HG03378 (cell line): Measurements from ENCODE around the gene MRM3.
"Not testable (repeated sequence)": the region's sequence is repeated elsewhere in the genome, so short reads cannot be mapped to it uniquely, and the experiment has no call there.

ENCODE experiments used
- ATAC-seq: cut with Tn5 transposase; IDR thresholded peaks from one replicate; pipeline ENCODE4 v1.9.1; 2021; ENCODE audit warnings: mild to moderate bottlenecking, moderate library complexity; ENCODE audit not compliant: unreplicated experiment

The MRM3 gene

DNA sequence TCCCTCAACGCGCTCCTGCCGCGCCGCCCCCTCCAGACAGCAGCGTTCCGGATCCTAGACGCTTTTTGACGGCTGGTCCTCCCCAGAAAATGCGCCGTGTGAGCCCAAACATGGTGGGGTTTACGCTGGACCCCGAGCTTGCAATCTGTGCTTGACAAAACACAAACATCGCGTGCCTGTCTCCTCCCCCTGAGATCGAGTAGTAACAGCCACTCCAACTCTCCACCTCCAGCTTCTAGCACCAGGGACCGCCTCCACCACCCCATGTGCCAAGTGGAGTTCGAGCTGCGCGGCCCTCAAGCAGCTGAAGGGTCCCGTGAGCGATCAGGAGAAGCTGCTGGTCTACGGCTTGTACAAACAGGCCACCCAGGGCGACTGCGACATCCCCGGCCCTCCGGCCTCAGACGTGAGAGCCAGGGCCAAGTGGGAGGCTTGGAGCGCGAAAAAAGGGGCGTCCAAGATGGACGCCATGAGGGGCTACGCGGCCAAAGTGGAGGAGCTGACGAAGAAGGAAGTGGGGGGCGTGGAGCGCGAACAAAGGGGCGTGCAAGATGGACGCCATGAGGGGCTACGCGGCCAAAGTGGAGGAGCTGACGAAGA lies 29.4 kb upstream of the MRM3 start:
- ATAC-seq, result no peak

DNA sequence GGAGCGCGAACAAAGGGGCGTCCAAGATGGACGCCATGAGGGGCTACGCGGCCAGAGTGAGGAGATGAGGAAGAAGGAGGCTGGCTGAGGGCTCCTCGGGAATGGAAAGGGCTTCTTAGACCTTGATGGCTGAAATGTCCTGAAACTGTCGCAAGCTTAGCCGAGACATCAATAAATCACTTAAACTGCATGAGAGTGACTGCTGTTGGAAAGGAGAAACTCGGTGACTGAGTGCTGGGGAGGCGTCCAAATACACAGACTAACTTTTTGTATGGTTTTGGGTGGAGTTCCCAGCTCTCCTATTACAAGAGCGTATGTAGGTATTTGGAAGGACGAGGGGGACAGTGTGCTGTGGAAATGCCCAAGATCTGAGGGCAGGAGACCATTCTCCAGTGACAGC lies 28.7 kb upstream of the MRM3 start:
- ATAC-seq, result no peak

DNA sequence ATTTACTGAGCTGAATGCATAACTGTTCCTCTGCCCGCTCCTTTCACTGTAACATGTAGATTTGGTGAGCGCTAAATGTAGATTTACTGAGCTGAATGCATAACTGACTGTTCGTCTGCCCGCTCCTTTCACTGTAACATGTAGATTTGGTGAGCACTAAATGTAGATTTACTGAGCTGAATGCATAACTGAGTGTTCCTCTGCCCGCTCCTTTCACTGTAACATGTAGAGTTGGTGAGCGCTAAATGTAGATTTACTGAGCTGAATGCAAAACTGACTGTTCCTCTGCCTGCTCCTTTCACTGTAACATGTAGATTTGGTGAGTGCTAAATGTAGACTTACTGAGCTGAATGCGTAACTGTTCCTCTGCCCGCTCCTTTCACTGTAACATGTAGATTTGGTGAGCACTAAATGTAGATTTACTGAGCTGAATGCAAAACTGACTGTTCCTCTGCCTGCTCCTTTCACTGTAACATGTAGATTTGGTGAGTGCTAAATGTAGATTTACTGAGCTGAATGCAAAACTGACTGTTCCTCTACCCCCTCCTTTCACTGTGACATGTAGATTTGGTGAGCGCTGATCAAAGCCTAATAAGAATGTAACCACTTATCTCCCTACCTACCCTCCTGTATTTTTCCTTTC lies 26.7 kb upstream of the MRM3 start:
- ATAC-seq, result not testable (repeated sequence)

DNA sequence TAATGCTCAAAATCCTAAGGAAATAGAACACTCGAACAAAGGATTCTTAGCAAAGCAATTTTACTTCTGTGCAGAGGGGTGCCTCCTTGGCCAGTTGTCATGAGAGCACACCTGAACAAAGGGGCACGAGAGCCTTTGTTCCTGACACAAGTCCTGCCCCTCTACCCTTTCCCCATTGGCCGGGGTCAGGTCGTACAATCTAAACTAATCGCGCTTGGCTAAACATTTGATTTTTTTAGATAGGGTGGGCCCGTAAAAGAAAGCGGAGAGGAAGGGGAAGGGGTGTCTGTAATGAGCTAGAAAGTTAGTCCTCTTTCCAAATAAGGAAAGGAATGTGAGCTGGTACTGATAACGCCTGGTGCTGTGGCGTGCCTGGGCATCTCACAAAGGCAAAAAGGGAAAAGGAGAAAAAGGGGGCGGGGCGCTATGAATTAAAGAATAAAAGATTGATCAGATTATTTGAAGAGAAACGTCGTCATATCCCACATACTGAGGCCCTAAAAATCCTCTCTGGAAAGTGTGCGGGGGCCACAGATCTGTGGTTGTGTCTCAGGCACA lies 26.1 kb upstream of the MRM3 start:
- not testable (repeated sequence) for ATAC-seq

DNA sequence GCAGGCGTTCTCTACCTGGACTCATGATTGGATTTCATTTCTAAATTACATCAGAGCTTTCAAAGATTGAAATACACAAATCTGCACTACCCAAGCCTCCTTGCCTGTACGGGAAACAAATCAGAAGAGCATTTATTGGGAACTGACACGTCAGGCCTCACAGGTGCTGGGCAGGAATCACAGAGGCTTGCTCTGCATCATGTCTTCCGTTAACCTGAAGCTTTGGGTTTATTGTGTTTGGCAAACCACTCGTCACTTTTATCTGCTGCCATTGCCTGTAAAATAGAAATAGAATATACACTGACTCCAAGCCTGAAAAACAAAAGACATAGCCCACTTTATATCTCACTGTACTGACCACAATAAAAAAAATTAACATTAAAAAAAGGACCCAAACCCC lies 22.2 kb upstream of the MRM3 start:
- no peak for ATAC-seq

DNA sequence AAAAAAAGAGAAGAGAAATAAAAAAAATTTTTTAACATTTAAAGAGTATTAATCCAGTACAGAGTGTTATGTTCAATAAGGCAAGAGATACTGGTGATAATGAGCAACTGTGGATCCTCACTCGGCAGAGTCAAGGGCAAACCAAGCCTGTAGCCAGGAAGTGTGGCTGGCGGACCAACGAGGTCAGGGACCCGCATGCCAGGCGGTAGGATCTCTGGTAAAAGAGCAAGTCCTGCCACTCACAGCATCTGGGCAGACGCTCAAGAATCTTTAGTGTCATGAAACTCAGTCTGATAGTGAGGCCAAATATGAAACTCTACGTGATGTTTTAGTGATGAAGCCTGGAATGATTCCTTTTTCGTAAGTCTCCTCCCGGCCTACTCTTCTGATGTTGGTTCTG lies 21.8 kb upstream of the MRM3 start:
- ATAC-seq, result no peak

DNA sequence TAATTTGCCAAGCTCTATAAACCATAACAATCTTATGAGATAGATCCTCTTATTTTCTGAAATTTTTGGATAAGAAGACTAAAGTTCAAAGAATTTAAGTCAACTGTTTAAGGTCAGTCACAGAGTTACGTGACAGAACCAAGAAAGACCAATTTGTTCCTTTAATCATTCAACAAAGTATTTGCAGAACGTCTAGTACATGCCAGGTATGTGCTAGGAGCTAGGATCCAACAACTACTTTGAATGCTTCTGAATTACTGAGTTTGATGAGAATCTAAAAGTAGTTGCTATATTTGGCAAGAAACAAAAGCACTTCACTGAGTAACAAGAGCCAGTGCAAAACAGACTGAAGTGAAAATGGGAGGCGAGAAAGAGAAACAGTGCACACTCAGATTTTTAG lies 15.1 kb upstream of the MRM3 start:
- ATAC-seq, result no peak

DNA sequence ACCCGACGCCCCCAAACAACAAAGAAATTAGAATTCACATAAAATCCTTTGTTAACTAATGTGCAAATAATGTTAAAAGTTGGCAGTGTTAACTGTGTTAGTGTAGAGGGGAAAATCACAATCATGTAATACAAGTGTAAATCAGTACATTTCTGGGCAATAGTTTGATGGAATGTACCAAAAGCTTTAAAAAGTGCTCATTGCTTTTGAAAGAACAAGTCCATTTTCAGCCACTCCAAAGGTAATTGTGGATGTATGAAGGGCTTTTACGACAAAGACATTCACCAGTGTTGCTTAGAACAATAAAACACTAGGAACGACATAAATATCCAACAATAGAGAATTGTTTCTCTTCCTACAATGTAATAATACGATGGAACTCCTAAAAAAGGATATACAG lies 9.1 kb upstream of the MRM3 start:
- ATAC-seq, result no peak

DNA sequence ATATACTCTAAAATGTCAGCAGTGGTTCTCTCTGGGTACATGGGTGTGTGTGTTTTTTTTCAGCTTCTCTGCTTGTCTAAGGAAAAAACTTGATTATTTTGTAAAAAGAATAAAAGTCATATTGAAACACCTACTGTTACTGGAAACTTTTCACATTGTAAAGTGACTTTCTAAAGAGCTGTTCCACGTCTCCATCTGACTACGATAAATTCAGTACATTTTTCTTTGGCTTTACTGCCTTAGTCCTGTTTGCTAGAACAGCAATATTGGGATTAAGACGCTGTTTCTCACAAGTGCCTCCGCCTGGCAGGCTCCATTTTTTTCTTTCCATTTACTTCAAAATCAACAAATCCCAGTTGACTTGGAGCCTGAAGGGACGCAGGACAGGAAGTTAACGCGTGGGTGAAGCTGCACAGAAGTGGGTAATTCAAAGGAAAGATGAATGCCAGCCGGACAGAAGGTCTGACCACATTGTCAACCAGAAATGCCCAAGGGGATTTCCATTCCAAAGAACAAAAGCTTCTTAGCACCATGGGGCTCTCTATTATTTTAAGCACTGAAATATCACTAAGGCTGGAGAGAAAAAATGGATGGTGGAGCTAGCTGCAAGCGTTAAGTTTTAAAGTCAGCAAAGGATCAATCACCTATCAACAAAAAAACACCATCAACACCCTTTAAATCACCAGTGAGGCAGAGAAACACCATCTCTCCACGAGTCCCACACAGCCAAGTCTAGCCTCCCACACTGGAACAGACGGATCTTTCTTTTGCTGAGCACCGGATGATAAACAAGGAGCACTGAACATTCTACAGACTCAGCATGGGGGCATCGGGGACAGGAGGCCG lies 8.5 kb upstream of the MRM3 start:
- ATAC-seq, result no peak

DNA sequence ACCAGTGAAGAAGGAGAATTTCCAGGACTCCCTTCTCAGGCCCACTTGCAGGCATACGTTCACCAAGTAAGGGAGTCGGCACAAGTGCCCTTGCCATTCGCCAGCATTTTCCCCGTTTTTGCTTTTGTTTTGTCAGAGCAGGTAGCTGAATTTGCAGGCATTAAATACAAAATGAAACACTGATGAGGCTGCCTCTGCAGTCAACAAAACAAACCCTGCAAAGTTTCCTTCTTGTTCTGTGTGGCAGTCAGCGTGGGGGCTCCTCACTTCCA lies 7.9 kb upstream of the MRM3 start:
- ATAC-seq, result no peak

DNA sequence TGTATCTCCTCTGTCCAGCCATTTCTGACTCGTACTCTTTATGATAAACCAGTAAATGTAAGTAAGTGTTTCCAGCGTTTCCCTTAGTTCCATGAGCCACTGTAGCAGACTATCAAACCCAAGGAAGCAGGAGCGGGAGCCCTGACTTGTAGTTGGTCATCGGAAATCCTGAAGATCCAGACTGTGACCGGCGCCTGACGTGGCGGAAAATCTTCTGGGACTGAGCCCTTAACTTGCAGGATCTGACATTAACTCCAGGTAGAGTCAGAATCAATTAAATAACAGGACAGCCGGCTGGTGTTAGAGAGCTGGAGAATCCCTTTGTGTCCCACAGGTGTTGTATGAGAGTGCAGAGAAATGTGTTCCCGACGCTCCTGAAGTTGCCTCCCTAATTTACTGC lies 4.1 kb upstream of the MRM3 start:
- no peak for ATAC-seq

DNA sequence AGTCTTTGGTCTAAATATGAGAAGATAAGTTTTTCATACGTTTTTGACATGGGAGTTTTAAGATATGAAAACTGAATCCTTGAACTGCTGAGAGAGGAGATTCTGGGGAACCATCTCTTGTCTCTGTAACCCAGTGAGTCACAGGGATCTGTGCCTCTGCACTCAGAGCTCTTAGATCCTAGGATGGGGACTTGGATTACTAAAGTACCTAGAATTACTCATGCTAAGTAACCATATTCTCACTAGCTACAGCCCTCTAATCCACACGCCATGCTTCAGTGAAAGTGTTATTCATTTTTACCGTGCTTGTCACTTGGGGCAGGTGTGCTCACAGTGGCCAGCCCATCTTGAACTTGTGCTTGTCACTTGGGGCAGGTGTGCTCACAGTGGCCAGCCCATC lies 2.0 kb downstream of the MRM3 start:
- ATAC-seq, result no peak

DNA sequence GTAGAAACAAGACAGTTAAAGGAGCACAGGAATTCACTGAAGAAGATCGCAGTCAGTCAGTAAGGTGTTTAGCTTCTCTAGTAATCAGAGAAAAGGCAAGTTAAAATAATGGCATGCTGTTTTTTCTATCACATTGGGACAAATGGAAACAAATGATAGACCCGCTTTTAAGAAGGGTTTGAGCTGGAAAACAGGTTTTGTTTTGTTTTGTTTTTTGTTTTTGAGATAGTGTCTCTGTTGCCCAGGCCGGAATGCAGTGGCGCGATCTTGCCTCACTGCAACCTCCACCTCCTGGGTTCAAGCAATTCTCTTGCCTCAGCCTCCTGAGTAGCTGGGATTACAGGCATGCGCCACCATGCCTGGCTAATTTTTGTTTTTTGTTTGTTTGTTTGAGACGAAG lies 3.7 kb downstream of the MRM3 start:
- not testable (repeated sequence) for ATAC-seq

DNA sequence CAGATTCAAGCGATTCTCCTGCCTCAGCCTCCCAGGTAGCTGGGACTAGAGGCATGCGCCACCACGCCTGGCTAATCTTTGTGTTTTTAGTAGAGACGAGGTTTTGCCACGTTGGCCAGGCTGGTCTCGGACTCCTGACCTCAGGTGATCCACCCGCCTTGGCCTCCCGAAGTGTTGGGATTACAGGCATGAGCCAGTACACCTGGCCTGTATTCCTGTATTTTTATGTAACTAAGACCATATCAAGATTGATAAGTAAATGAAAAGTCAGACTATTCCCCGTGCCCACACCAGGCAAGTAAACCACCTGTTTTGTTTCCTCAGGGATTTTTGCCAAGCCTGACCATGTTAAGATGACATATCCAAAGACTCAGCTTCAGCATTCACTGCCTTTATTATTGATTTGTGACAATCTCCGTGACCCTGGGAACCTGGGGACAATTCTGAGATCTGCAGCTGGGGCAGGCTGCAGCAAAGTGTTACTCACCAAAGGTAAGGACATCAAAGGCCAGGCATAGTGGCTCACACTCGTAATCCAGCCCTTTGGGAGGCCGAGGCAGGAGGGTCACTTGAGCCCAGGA lies 5.6 kb downstream of the MRM3 start:
- no peak for ATAC-seq

DNA sequence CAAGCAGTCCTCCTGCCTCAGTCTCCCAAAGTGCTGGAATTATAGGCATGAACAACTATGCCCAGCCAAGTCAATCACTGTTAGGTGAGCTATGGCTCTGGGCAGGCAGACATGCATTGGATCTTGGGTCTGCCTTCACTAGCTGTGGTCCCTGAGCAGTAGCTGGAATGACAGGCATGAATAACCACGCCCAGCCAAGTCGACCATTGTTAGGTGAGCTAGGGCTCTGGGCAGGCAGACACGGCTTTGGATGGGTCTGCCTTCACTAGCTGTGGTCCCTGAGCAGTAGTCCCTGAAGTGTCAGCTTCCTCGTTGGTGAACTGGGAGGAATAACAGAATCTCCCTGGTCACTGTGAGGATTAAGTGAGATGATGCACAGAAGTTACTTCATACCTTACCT lies 6.4 kb downstream of the MRM3 start:
- ATAC-seq, result no peak

DNA sequence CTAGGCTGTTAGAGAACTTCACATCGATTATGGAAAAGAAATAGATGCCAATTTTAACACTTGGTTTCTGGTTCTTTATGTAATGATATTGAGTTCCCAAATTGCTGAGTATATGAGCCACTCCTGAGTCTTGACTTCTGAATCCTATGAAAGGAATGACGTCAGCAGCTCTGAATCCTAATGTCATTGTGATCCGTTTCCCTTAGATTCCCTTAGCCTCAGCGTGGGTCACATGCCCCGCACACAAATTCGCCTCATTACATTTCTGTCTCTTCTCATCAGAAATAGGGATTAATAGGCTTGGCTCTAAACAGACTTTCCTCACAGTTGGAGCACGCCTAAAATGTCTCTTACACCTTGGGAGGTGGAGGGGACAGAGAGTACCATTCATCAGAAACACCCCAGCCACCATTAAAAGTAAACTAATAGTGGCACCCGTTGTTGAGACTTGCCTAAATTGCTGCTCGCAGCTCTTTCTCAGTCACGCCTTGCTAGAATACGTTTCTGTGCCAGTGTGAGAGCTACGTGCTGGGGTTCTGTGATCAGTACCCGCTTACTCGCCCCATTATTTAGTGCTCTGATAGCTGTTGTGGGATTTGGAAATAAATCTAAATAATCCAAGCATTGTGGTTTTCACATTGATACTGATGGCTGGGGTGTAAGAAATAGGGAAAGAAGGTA lies 7.1 kb downstream of the MRM3 start:
- no peak for ATAC-seq

DNA sequence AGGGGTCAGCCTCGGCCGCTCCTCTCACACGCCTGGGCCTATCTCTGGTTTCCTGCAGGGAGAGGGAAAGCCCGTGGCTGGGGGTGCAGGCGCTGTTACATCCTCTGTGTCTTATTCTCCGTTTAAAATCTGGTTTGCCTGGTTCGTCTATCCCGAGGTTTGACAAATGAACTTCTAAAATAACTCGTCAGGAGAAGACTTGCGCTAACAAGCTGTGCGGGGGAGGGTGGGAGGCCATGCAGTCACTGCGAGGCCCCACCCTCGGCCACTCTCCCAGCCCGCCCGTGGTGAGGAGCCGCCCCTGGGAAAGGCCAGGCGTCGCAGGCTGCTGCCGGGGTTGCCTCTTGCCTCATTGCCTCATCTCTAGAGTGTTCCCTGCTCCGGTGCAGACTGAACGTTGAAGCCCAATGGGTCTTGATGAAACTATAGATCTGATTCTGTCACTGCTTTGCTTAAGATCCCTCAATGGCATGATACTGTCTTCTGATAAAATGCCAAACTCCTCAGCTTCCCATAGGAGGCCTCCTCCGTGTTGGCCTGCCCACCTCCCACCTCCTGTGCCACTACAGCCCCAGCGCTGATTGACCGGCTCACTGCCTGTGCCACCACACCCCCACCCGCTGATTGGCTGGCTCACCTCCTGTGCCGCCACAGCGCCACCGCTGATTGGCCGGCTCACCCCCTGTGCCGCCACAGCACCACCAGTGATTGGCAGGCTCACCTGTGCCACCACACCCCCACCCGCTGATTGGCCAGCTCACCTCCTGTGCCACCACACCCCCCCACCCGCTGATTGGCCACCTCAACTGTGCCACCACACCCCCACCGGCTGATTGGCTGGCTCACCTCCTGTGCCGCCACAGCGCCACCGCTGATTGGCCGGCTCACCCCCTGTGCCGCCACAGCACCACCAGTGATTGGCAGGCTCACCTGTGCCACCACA lies 8.0 kb downstream of the MRM3 start:
- not testable (repeated sequence) for ATAC-seq

DNA sequence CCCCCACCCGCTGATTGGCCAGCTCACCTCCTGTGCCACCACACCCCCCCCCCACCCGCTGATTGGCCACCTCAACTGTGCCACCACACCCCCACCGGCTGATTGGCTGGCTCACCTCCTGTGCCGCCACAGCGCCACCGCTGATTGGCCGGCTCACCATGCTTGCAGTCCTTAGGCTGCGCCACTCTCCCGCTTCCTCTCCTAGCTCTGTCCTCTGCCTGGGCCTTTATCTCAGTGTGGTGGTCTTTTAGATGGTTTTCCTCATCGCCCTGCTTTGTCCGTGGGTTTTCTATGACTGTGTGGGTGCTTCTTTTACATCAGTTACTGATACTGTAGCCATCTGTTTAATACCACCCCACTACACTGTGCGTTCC lies 8.7 kb downstream of the MRM3 start:
- not testable (repeated sequence) for ATAC-seq

DNA sequence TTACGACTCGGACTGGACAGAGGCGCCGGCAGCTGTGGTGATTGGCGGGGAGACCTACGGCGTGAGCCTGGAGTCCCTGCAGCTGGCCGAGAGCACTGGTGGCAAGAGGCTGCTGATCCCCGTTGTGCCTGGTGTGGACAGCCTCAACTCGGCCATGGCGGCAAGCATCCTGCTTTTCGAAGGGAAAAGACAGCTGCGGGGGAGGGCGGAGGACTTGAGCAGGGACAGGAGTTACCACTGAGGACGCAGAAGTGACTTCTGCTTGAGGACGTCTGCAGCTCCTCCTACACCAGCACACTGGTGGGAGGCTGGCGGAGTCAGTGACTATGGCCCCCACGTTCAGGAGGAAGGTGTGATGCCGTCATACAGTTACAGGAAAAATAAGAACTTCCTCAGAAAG lies 9.7 kb downstream of the MRM3 start:
- no peak for ATAC-seq

DNA sequence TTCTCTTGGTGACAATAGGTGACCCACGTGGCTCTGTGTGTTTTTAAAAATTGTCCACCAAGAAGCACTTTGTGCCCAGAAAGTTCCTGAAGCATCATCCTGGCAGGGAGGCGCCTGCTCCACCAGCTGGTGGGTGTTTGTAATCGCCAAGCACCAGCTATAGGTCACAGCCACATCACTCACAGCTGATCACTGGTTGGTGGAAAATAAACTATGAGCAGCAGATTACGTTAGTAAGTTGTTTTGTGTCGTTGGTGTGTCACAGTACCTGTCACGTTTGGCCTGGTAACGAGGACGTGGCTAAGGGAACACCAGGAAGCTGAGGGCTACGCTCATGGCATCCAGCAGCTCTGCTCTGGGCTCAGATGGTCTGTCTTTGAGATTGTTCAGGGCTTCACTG lies 10.1 kb downstream of the MRM3 start:
- ATAC-seq, result no peak
